Stimulated activated CD4-positive, alpha-beta T cell treated with anti-CD3 and anti-CD28 coated beads, Interleukin-1b, Interleukin-23, amount 100 ng/mL, for 1 hour (primary cell): Measurements from ENCODE around the gene BOD1L1.
"Not testable (repeated sequence)": the region's sequence is repeated elsewhere in the genome, so short reads cannot be mapped to it uniquely, and the experiment has no call there.

Experiments used
- DNase-seq, 2 donors: peaks; one replicate each; pipeline ENCODE4 v3.0.0-alpha.2; 2020; ENCODE audit warnings: low read depth in 2 of 2

BOD1L1 gene

GRCh38 chr4:13618212-13618806 lies 9.2 kb downstream of the BOD1L1 start:
- no peak for DNase-seq

GRCh38 chr4:13617801-13618200 lies 9.7 kb downstream of the BOD1L1 start:
- no peak for DNase-seq

- DNase-seq: no peak
Measured at GRCh38 chr4:13616597-13616996, 10.9 kb downstream of the BOD1L1 start.

GRCh38 chr4:13615161-13615560 lies 12.4 kb downstream of the BOD1L1 start:
- no peak for DNase-seq

GRCh38 chr4:13612569-13612968 lies 15.0 kb downstream of the BOD1L1 start:
- DNase-seq: no peak

GRCh38 chr4:13611283-13611842 lies 16.2 kb downstream of the BOD1L1 start:
- no peak for DNase-seq

DNA sequence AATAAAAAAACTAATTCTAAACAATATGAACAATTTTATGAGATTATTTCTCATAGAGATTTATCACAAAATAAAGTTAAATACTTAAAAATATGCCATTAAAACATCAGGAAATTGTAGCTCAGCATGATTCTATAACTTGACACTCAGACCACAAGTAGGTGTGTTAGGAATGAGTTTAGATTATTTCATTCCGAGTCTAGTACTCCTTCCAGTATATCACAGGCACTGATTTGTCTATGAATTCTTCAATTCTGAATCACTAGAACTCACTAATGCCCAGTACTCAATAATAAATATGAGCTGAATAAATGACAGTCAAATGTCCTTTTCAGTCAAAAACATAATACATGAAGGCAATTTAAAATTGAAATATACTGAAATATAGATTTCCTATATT lies 22.2 kb downstream of the BOD1L1 start:
- DNase-seq: no peak

GRCh38 chr4:13601848-13602247 lies 25.7 kb downstream of the BOD1L1 start:
- DNase-seq: no peak

DNA sequence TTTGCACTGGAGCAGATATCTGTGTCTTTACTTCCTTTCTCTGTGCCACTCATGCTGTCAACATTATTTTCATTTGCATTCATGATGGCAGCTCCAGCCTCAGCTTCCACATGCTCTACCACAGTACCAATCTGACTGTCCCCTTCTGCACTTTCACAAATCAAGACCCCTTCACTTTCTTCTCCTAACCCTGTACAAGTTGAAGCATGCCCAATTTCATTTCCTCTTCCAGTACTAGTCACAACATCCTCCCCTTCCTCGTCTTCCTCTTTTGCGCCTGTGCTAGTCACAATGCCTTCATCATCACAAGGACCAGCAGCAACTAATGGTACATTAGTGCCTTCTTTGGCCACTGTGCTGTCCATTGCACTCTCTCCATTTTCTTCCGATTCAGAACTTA lies 26.5 kb downstream of the BOD1L1 start:
- no peak for DNase-seq

DNA sequence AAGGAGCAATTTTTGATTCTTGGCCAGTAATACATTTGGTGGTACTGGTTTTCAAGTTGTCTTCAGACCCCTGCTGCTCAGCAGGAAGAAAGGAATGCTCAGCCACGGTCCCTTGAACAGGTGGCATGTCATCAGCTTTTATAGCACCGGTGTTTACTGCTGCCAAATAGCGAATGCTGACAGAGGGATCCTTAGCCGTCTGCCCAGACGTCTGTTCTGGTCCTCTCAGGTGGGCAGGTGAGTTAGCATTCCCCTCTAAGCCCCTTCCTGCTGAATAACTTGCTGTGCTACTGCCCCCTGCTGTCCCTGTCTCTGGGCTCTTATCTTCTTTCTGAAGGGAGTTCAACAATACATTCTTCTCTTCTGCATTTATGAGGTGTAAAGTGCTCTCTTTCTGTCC lies 28.4 kb downstream of the BOD1L1 start:
- DNase-seq: no peak

- no peak for DNase-seq
Measured at GRCh38 chr4:13597604-13598003, 29.9 kb downstream of the BOD1L1 start.

GRCh38 chr4:13597141-13597540 lies 30.4 kb downstream of the BOD1L1 start:
- no peak for DNase-seq

GRCh38 chr4:13592220-13592619 lies 35.3 kb downstream of the BOD1L1 start:
- no peak for DNase-seq

DNA sequence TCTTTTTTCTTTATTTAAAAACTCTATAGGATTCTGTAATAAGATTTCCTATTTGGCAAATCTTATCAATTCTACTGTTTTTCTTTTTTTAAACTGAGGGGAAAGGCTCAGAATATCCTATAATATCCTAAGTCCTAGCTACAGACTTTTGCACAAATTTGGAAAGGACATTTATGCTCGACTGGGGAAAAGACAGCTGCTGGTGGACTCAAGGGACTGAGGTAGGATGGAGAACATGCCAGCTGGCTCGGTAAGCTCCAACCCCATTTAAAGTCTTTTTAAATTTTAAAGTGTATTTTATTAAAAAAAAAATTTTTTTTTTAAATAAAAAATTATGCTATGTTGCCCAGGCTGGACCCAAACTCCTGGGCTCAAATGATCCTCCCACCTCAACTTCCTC lies 36.8 kb downstream of the BOD1L1 start:
- no peak for DNase-seq

- no peak for DNase-seq
Measured at GRCh38 chr4:13588954-13589353, 38.6 kb downstream of the BOD1L1 start.

GRCh38 chr4:13584481-13584880 lies 43.0 kb downstream of the BOD1L1 start:
- no peak for DNase-seq

DNA sequence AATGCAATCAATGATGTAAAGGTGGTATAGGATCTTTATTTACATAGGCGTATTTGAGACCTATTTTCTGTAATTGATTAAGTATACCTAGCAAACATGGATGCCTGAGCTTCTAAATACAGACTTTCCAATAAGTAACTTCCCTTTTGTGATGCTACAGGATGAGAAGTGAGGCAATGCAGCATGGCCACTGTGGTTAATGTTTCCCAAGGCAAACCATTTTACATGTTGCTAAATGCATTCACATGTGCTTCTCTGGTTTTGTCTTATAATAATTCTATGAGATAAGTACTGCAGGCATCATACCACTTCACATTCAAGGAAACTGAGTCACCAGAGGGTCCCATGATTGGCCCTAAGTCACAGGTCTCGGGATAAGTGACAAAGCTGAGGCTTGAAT lies 47.5 kb downstream of the BOD1L1 start:
- DNase-seq: no peak

DNA sequence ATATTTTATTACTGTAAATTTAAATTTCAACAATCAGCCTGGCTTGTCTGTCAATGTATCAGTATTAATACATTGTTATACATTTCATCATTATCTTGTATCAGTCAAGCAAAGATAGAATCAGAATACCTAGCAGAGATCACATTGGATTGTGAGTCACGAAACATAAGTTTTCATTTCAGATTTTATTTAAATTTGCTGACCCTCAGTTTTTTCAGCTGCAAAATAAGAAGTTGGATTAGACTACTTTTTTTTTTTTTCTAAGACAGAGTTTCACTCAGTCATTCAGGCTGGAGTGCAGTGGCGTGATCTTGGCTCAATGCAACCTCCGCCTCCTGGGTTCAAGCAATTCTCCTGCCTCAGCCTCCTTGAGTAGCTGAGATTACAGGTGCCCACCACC lies 49.9 kb downstream of the BOD1L1 start:
- DNase-seq: no peak

DNA sequence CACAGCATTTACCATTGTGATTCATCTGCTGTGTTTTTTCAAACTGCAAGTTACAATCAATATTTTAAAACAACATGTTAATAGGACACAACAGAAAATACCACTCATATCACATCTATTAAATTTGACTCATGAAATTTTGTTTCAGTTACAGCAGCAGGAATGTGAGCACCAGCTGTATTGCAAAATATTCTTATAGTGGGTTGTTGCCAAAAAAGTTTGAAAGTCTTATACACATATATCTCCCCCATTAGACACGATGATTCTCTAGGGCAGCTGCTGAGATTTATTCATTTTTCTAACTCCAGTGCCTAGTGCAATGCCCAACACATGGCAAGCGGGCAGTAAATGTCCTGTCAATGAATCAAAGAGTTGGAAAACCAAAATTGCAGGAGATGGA lies 56.6 kb downstream of the BOD1L1 start:
- no peak for DNase-seq

- no peak for DNase-seq
Measured at GRCh38 chr4:13567125-13567524, 60.4 kb downstream of the BOD1L1 start.

DNA sequence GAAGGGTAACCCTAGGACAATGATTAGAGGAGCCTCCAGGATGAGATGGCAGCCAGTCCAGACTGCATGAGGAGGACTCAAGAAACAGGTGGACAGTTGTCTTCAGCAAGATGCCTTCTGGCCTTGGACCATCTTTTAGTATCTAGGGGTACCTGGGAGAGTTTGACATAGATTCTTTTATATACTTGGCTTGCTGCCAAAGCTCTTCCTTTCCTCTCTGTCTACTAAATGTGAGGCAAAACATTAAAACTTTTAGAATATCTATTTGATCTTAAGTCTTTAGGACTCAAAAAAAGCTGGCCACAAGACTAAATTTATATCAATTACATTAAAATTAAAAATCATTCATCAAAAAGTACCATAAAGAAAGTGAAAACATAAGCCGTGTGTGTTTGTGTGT lies 64.6 kb downstream of the BOD1L1 start:
- DNase-seq: no peak

DNA sequence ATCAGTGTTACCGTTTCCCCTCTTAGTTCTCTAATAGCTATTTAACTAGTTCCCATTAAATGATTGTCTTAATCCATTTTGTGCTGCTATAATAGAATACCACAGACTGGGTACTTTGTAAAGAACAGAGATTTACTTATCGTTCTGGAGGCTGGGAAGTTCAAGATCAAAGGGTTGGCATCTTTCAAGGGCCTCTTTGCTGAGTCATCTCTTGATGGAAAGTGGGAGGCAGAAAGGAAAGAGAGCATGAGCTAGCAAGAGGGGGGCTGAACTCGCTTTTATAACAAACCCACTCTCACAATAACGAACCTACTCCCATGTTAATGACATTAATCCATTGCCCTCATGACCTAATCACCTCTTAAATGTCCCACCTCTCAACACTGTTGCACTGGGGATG lies 65.9 kb downstream of the BOD1L1 start:
- no peak for DNase-seq

DNA sequence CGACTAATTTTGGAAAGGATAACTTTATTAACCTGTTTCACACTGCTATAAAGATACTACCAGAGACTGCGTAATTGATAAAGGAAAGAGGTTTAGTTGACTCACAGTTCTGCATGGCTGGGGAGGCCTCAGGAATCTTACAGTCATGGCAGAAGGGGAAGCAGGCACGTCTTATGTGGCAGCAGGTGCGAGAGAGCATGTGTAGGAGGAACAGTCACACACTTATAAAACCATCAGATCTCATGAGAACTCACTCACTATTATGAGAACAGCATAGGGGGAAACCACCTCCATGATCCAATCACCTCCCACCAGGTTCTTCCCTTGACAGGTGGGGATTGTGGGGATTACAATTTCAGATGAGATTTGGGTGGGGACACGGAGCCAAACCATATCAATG lies 67.4 kb downstream of the BOD1L1 start:
- not testable (repeated sequence) for DNase-seq

- no peak for DNase-seq
Measured at GRCh38 chr4:13559413-13559812, 68.1 kb downstream of the BOD1L1 start.
